Fibroblast of peridontal ligament (primary cell): ENCODE measurements around the gene ZMPSTE24.
"Not testable (repeated sequence)": the region's sequence is repeated elsewhere in the genome, so short reads cannot be mapped to it uniquely, and the experiment has no call there.

Experiments
- DNase-seq: peaks from one replicate; pipeline ENCODE4 v3.0.0-alpha.2; 2010; ENCODE audit errors: extremely low read depth

The ZMPSTE24 gene

DNA sequence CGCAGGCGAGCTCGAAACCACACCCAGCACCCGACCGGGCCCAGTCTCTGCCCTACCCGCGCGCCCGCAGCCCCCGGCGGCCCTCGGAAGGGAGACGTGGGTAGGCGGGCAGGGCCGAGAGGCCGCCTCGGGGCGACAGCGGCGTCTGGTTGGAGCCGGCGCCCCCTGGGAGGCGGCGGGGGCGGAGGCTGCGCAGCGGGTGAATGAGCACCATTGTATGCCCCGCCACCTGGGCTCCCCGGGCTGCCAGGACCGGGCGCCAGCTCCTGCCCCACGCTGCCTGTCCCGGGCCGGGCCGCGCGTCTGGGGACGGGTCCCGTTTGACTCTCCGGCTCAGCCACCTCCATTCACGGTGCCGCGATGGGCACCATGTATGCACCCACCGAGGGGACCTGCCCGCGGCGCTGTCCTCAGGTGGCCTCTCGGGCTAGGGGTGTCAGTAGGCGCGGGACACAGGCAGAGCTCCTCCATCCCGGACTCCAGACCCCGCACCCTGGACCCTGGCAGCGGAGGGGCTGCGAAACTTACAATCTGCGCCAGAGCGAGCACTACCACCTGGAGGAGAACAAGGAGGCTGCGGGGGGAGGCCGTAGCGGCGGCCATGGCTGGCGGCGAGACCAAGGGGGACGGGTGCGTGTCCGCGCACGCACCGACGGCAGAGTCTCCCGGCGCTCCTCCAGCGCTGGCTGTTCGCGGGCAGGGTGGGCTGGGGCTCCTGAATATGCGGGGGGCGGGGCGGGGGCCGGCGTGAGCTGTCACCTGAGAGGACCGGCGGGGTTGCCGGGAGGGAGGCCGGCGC, 58.8 kb downstream of the ZMPSTE24 start, which contains the start of gene COL9A2:
Gene COL9A2 (minus strand): TSS at position 692 of the 799 bp plus-strand sequence. CDS start 89 bp downstream, at position 603.
- DNase-seq: no peak

DNA sequence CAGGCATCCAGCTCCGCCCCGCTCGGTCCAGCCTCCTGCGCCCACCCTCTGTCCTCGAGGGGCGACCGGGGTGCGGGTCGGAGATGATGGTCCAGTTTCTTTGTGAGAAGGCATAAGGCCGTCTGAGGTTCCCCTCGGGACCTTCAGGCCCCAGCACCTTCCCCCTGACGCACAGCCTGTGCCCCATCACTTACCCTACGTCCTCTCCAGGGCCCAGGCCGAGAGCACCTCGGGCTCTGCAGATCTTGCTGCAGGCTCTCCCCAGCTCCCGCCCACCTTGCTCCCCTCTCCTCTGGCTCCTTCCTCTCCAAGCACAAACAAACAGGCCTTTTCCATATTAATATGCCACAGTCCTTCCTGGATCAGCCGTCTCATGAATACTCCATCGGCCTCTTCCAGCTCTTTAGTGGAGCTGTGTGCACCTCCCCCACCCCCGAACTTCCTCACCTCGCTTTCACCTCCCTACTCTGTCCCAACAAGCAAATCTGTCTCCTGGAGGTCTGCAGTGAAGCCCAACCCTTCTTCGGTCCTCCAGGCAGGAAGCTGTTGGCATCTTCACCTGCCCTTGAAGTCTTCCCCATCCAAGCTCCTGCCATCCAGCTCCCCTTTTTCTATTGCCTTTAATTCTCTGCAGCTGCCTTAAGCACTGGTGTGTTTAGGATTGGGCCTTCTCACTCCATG, 59.5 kb downstream of the ZMPSTE24 start:
- no peak for DNase-seq

DNA sequence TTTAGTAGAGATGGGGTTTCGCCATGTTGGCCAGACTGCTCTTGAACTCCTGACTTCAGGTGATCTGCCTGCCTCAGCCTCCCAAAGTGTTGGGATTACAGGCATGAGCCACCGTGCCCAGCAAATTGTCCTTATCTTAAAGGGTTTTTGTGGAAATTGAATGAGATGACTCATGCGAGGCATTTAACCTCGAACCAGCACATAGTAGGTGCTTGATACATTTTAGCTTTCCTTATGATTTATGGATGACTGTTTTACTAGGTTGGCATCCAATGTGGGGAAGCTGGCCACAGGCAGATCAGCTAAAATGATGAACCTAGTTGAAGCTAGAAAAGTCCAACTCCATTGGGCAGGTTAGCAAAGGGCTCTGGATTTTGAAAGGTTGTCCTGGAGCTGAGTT, 60.4 kb downstream of the ZMPSTE24 start:
- no peak for DNase-seq

DNA sequence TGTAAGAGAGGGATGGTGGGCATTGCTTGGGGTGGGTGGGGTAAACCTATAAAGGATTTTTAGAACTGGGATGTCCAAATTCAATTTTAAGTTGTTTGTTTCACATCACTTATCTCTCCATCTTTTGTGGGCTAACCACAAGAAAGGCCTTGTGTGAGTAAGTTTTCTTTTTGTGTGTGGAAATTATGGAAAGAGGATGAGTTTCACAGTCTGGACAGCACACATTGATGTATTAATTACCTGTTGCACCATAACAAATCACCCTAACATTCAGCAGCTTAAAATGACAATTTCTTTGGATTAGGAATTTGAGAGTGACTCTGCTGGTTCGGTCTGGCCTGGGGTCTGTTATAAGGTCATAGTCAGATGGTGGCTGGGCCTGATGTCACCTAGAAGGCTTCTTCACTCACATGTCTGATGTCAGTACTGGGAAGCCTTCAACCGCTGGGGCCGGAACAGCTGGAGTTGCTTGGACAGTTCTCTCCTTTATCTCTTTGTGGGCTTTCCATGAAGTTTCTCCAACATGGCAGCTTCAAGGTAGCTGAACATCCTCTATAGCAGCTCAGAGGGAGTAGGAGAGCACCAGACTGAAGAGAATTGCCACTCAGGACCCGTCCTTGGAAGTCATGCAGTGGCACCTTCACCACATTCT, 61.1 kb downstream of the ZMPSTE24 start:
- no peak for DNase-seq

DNA sequence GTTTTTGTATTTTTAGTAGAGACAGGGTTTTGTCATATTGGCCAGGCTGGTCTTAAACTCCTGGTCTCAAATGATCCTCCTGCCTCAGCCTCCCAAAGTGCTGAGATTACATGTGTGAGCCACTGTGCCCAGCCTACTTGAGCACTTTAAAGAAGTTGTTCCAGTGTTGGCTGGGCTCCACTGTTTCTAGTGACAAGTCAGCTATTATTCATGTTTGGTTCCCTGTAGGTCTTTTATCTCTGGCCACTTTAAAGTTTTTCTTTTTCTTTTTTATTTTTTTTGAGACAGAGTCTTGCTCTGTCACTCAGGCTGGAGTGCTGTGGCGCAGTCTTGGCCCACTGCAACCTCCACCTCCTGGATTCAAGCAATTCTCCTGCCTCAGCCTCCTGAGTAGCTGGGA, 73.4 kb downstream of the ZMPSTE24 start:
- not testable (repeated sequence) for DNase-seq

DNA sequence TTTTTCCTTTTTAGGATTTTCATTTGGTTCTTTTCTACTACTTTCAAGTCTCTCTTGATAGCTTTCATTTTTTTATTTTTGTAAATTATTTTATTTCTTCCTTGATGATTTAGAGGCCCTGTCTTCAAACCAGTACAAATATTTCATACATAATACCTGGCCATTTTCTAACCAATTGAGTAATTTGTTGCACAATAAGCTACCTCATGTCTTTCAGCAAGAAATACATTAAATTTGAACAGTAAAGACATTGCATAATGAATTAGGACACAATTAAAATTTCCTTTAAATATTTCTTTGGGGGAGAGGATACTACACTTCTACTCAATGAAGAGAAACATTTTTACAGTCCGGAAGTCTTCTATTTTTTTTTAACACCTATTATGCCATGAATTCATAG, 74.7 kb downstream of the ZMPSTE24 start:
- no peak for DNase-seq

DNA sequence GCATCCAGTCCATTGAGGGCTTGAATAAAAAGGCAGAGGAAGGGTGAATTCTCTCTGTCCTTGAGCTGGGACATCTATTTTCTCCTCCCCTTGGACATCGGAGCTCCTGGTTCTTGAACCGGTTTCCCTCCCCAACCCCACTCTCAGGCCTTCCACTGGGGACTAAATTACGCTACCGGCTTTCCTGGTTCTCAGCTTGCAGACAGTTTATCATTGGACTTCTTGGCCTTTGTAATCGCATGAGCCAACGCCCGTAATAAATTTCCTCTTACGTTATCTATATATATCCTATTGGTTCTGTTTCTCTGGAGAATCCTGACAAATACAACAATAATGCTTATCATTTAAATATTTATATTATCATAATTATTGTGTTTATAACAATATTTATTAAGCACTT, 79.4 kb downstream of the ZMPSTE24 start:
- no peak for DNase-seq

DNA sequence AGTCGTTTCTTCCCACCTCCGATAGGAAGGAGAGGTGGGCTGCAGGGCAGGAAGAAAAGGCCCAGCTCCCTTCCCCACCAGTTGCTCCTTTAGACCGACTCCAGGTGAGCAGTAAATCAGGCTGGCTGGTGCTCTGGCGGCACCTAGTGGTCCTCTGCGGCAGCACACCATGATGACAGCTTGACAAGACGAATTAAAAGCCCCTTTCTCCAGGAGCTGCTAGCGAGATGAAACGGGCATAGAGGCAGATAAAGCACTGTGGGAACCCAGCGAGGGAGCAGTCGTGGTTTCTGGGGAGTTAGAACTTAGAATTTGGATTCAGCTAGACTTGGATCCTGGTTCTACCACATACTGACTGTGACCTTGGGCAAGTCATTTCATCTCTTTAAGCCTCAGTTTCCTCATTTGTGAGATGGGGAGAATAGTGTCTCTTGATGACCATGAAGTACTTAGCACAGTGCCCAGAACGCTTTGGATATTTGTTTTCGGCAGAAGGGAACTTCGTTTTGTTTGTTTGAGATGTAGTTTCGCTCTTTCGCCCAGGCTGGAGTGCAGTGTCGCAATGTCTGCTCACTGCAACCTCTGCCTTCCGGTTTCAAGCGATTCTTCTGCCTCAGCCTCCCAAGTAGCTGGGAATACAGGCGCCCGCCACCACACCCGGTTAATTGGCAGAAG, 80.8 kb downstream of the ZMPSTE24 start:
- DNase-seq: peak; percentile 80

DNA sequence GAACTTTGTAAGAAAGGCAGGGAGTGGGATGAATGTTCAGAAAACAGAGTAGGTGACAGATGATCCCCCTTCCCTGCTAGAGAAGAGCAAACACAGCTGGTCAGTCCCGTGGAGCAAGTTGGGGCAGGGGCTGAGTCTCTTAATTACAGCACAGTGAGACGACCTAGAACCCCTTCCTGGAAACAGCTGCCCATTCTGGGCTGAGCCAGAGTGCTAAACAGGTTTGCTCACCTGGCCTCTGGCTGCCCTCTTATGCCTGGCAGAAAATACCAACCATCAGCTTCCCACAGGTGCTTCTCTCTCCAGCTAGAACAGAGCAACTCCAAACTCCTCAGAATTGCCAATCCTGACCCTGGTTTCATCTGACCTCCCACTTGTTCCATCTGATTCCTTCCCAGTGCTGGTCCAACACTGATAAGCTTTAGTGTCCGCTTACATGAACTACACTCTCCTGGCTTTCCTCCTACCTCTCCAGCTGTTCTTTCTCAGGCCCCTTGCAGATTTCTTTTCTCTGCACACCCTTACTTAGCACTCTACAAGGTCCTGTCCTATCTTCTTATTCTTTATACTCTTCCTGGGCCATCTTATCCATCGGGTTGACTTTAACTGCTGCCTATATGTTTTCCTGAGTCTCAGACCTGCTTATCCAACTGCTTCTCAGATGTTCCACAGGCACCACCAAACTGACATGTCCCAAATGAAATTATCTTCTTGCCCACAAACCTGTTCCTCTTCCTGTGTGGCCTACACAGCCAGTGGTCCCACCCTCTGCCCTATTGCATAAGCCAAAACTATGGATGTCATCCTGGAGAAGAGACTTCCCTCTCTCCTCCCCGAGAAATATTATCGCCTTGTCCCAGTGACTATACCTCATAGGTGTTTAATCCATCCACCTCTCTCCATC, 81.6 kb downstream of the ZMPSTE24 start:
- no peak for DNase-seq

DNA sequence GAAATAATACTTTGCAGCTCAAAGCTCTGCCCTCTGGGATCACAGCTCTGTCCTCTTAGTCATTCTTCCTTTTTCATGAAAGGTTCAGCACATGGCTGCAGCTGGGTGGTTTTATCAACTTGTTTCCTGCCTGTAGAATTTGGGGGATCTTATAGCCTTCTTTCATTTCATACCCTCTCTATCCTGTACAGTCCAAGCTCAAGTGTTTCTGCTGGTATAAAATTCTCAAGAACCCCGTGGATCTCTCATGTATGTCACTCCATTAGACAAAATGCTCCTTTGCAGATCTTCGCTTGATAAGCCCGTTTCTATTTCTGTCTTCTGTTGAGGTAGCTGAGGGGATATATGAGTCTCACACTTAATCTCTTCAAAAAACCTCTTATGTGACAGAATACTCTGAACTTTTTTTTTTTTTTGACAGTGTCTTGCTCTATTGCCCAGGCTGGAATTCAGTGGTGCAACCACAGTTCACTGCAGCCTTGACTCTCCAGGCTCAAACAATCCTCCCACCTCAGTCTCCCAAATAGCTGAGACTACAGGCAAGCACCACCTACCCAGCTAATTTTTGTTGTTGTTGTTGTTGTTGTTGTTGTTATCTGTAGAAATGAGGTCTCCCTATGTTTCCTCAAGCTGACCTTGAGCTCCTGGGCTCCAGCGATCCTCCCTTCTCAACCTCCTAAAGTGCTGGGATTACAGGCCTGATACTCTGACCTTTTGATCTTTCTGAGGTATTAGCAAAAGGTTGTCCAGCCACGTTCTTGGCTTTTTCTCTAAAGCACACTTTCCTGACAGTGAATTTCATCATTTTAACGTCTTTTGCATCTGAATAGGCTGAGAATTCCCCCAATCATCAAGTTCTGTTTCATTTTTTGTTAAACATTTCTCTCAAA, 83.7 kb downstream of the ZMPSTE24 start:
- peak; percentile 14 for DNase-seq

DNA sequence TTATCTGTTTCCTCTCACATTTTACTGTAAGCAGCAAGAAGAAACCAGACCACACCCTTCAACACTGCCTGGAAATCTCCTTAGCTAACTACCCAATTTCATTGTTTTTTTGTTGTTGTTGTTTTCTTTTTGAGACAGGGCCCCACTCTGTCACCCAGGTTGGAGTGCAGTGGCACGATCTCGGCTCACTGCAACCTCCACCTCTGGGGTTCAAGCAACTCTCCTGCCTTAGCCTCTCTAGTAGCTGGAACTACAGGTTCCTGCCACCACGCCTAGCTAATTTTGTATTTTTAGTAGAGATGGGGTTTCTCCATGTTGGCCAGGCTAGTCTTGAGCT, 84.3 kb downstream of the ZMPSTE24 start:
- DNase-seq: not testable (repeated sequence)
